Measurements from ENCODE around the gene LHFPL6.

DNA sequence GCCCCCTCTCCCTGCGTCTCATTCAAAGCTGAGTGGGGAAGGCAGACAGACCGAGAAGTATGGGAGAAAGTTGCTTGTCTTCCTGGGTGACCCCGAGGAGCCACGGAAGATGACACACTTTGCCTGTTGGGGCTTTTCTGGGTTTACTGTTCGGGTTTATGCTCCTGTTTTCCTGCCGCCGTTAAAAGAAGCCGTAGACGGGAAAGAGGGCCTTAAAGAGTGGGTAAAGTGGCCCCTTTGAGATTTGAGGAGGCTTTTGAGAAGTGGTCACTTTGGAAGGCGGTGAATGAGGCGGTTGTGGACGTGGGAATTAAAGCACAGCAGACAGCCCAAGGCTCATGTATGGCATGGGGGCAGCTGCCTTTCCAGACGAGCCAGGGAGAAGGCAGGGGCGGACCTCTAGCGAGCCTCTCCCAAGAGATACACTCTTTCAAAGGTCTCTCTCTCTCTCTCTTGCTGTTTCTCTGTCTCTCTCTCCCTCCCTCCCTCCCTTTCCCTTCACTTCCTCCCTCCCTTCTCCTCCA lies 493 bp upstream of the LHFPL6 start:
- TF ChIP-seq, protein P1, sequence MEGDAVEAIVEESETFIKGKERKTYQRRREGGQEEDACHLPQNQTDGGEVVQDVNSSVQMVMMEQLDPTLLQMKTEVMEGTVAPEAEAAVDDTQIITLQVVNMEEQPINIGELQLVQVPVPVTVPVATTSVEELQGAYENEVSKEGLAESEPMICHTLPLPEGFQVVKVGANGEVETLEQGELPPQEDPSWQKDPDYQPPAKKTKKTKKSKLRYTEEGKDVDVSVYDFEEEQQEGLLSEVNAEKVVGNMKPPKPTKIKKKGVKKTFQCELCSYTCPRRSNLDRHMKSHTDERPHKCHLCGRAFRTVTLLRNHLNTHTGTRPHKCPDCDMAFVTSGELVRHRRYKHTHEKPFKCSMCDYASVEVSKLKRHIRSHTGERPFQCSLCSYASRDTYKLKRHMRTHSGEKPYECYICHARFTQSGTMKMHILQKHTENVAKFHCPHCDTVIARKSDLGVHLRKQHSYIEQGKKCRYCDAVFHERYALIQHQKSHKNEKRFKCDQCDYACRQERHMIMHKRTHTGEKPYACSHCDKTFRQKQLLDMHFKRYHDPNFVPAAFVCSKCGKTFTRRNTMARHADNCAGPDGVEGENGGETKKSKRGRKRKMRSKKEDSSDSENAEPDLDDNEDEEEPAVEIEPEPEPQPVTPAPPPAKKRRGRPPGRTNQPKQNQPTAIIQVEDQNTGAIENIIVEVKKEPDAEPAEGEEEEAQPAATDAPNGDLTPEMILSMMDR (IDR thresholded peaks at IDR 0.05) = no peak
- no peak for TF ChIP-seq POLR2A (IDR thresholded peaks at IDR 0.05)

All from Peyer's patch (tissue), 4 donors.